Stimulated activated CD4-positive, alpha-beta T cell treated with anti-CD3 and anti-CD28 coated beads, Interleukin-12 subunit alpha, Interleukin-12 subunit beta, amount 100 ng/mL, for 48 hours (primary cell): ENCODE measurements around the gene CIB4.

Experiments
- DNase-seq, 3 donors: peaks; one replicate each; pipeline ENCODE4 v3.0.0-alpha.2; 2020; ENCODE audit warnings: low read depth in 2 of 3, low spot score in 1 of 3

CIB4 gene

GRCh38 chr2:26640781-26641564, at the start of gene CIB4:
TSS of gene CIB4 (minus strand) at chr2:26641366. CDS start at chr2:26641314, 52 bp downstream.
- no peak for DNase-seq

GRCh38 chr2:26687801-26688200, 46.6 kb upstream of the CIB4 start:
- DNase-seq: no peak

- no peak for DNase-seq
Measured at GRCh38 chr2:26687328-26687727, 46.2 kb upstream of the CIB4 start.

GRCh38 chr2:26685989-26686839, 45.0 kb upstream of the CIB4 start:
- no peak for DNase-seq

GRCh38 chr2:26685341-26685740, 44.2 kb upstream of the CIB4 start:
- no peak for DNase-seq

GRCh38 chr2:26683583-26683982, 42.4 kb upstream of the CIB4 start:
- no peak for DNase-seq

GRCh38 chr2:26682155-26682554, 41.0 kb upstream of the CIB4 start:
- no peak for DNase-seq

- no peak for DNase-seq
Measured at GRCh38 chr2:26681656-26682055, 40.5 kb upstream of the CIB4 start.

- no peak for DNase-seq
Measured at GRCh38 chr2:26679867-26680266, 38.7 kb upstream of the CIB4 start.

- no peak for DNase-seq
Measured at GRCh38 chr2:26678035-26678434, 36.9 kb upstream of the CIB4 start.

GRCh38 chr2:26675651-26676255, 34.6 kb upstream of the CIB4 start:
- DNase-seq: no peak

- no peak for DNase-seq
Measured at GRCh38 chr2:26674771-26675170, 33.6 kb upstream of the CIB4 start.

GRCh38 chr2:26674002-26674751, 33.0 kb upstream of the CIB4 start:
- DNase-seq: no peak

GRCh38 chr2:26672818-26673393, 31.7 kb upstream of the CIB4 start:
- DNase-seq: no peak

- DNase-seq: no peak
Measured at GRCh38 chr2:26672112-26672817, 31.1 kb upstream of the CIB4 start.

- no peak for DNase-seq
Measured at GRCh38 chr2:26671691-26672090, 30.5 kb upstream of the CIB4 start.

GRCh38 chr2:26670931-26671460, 29.8 kb upstream of the CIB4 start:
- DNase-seq: no peak

GRCh38 chr2:26670171-26670570, 29.0 kb upstream of the CIB4 start:
- DNase-seq: no peak

GRCh38 chr2:26668856-26669750, 27.9 kb upstream of the CIB4 start:
- DNase-seq: no peak
